Upper lobe of right lung (tissue), 1 donor: Measurements from ENCODE around the gene PRCD. TPM values are rescaled to one million over a fixed set of nuclear protein-coding genes. Genes with fewer than 3 reads are reported as not detected.

ENCODE experiments used
- ATAC-seq: fragments of 200-7000 bp; cut with Tn5 transposase; one replicate; pipeline ENCODE4 v1.9.1; 2020; ENCODE audit warnings: mild to moderate bottlenecking, moderate library complexity
- DNase-seq: peaks from one replicate; pipeline ENCODE4 v3.0.0-alpha.2; 2020
- H3K27ac ChIP-seq: fragments of 200-600 bp; one replicate; pipeline ENCODE4 v1.8.0; 2022
- H3K27me3 ChIP-seq: fragments of 200-600 bp; one replicate; pipeline ENCODE4 v1.8.0; 2022; ENCODE audit warnings: mild to moderate bottlenecking
- H3K36me3 ChIP-seq: fragments of 200-600 bp; one replicate; pipeline ENCODE4 v1.8.0; 2022
- H3K4me1 ChIP-seq: fragments of 200-600 bp; one replicate; pipeline ENCODE4 v1.8.0; 2022
- H3K4me3 ChIP-seq: fragments of 200-600 bp; one replicate; pipeline ENCODE4 v1.8.0; 2022; ENCODE audit warnings: mild to moderate bottlenecking
- H3K9me3 ChIP-seq: fragments of 200-600 bp; one replicate; pipeline ENCODE4 v1.8.0; 2022
- intact Hi-C: fragments of 100-400 bp; cut with DNase I; formaldehyde crosslinking; loops from one replicate; pipeline ENCODE4 v1.11.0; 2022
- total RNA-seq: library from RNA; stranded (reverse); fragmentation: NEBNext Ultra II Directional; extraction: Animal tissue kit (Norgen Biotek cat#: 25700); gene quantifications from one replicate; pipeline ENCODE4 v1.2.1, GENCODE V29; 2021
- TF ChIP-seq, protein P1 (sequence below): fragments of 200-600 bp; IDR thresholded peaks from one replicate; pipeline ENCODE4 v1.8.0; 2022; ENCODE audit warnings: antibody characterized with exemption
- donor health status: DM: no; HTN: yes; CAD: no; lungs with severe emphysema.

Gene PRCD
- total RNA-seq, 1 donor from 2014 or later = 7.7 TPM

DNA sequence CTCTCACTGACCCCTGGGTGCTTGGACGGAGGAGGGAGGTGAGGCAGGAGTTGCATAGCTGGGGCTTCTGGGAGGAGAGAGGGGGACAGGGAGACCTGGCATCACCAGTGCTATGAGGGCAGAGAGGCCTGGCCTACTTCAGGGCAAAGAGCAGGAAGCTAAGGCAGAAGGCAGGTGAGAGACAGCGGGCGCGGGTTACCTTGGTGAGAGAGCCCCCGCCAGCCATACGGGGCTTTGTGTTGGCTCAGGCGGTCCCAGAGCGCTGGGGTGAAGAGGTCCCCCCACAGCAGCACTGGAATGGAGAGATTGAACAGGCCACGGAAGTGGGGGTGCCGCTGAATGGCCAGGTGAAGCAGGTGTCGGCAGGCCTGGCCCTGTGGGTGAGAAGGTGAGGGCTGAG, 34.3 kb downstream of the PRCD start:
- no peaks in the 10 kb centered on the region for H3K9me3 ChIP-seq
- no peaks in the 10 kb centered on the region for H3K27me3 ChIP-seq
- H3K27ac ChIP-seq = no peak overlapping the region
- ATAC-seq (no peak), DNase-seq (no peak)
- H3K4me1 ChIP-seq = no peaks in the 10 kb centered on the region
- H3K4me3 ChIP-seq = no peak overlapping the region
- no peaks in the 10 kb centered on the region for H3K36me3 ChIP-seq
- intact Hi-C loops = no loop called here
- TF ChIP-seq, protein P1, sequence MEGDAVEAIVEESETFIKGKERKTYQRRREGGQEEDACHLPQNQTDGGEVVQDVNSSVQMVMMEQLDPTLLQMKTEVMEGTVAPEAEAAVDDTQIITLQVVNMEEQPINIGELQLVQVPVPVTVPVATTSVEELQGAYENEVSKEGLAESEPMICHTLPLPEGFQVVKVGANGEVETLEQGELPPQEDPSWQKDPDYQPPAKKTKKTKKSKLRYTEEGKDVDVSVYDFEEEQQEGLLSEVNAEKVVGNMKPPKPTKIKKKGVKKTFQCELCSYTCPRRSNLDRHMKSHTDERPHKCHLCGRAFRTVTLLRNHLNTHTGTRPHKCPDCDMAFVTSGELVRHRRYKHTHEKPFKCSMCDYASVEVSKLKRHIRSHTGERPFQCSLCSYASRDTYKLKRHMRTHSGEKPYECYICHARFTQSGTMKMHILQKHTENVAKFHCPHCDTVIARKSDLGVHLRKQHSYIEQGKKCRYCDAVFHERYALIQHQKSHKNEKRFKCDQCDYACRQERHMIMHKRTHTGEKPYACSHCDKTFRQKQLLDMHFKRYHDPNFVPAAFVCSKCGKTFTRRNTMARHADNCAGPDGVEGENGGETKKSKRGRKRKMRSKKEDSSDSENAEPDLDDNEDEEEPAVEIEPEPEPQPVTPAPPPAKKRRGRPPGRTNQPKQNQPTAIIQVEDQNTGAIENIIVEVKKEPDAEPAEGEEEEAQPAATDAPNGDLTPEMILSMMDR = no peak

- H3K4me3 ChIP-seq = no peak overlapping the region
- H3K4me1 ChIP-seq = no peaks in the 10 kb centered on the region
- no peak overlapping the region for H3K27ac ChIP-seq
- TF ChIP-seq, protein P1 = no peak
- H3K36me3 ChIP-seq = no peaks in the 10 kb centered on the region
- DNase-seq (no peak), ATAC-seq (no peak)
- intact Hi-C loops = no loop called here
- no peaks in the 10 kb centered on the region for H3K9me3 ChIP-seq
- no peaks in the 10 kb centered on the region for H3K27me3 ChIP-seq
Measured at GRCh38 chr17:76575570-76575969, 35.7 kb downstream of the PRCD start.

- no peak overlapping the region for H3K27ac ChIP-seq
- no peaks in the 10 kb centered on the region for H3K36me3 ChIP-seq
- ATAC-seq (no peak), DNase-seq (no peak)
- TF ChIP-seq, protein P1 = no peak
- intact Hi-C loops = no loop called here
- H3K4me1 ChIP-seq = no peaks in the 10 kb centered on the region
- no peaks in the 10 kb centered on the region for H3K9me3 ChIP-seq
- no peak overlapping the region for H3K4me3 ChIP-seq
- H3K27me3 ChIP-seq = no peaks in the 10 kb centered on the region
Measured at GRCh38 chr17:76576189-76576588, 36.3 kb downstream of the PRCD start.

- no peaks in the 10 kb centered on the region for H3K27me3 ChIP-seq
- no peaks in the 10 kb centered on the region for H3K4me1 ChIP-seq
- TF ChIP-seq, protein P1 = no peak
- H3K36me3 ChIP-seq = no peaks in the 10 kb centered on the region
- H3K4me3 ChIP-seq = no peak overlapping the region
- no peaks in the 10 kb centered on the region for H3K9me3 ChIP-seq
- intact Hi-C loops = no loop called here
- H3K27ac ChIP-seq = no peak overlapping the region
- ATAC-seq (no peak), DNase-seq (no peak)
Measured at GRCh38 chr17:76577876-76578275, 38.0 kb downstream of the PRCD start.

- Histone ChIP-seq H3K27me3 (no peaks in the 10 kb centered on the region), H3K9me3 (no peaks in the 10 kb centered on the region), H3K27ac (no peak overlapping the region), H3K4me1 (no peaks in the 10 kb centered on the region), H3K4me3 (no peak overlapping the region), H3K36me3 (no peaks in the 10 kb centered on the region)
- intact Hi-C loops = no loop called here
- ATAC-seq (peak; percentile 59), DNase-seq (no peak)
- TF ChIP-seq, protein P1 = no peak
Measured at GRCh38 chr17:76578376-76578775, 38.5 kb downstream of the PRCD start.

DNA sequence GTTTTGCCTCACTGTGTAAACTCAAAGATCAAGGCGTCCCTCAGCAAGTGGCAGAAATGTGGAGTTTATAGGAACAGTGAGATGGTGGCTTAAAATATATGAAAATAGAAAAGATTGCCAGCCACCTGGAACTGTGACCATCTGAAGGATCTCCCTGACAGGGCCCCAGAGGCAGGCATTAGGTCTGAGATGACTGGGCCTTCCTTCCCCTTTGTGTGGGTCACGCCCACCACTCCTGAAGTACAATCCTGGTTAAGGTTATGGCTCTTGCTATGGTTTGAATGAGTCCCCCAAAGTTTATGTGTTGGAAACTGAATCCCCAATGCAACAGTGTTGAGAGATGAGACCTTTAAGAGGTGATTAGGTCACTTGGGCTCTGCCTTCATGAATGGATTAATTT, 39.4 kb downstream of the PRCD start:
- no peaks in the 10 kb centered on the region for H3K4me1 ChIP-seq
- ATAC-seq = peak; percentile 51
- no peak for DNase-seq
- intact Hi-C loops = no loop called here
- no peaks in the 10 kb centered on the region for H3K27me3 ChIP-seq
- no peak overlapping the region for H3K27ac ChIP-seq
- no peak overlapping the region for H3K4me3 ChIP-seq
- H3K9me3 ChIP-seq = no peaks in the 10 kb centered on the region
- TF ChIP-seq, protein P1 = no peak
- H3K36me3 ChIP-seq = no peaks in the 10 kb centered on the region
